Ovary (tissue), 9 donors: ENCODE results near the gene RYR3. TPM values are rescaled to one million over a fixed set of nuclear protein-coding genes. Genes with fewer than 3 reads are reported as not detected.

Experiments used
- DNase-seq, 5 donors: peaks; one replicate each; pipeline ENCODE4 v3.0.0-alpha.2; 2019 to 2020
- H3K27ac ChIP-seq, 2 donors: fragments of 200-600 bp; one replicate each; pipeline versions ENCODE4 v1.5.1 to v1.8.0; 2019 to 2022
- H3K27me3 ChIP-seq: fragments of 200-600 bp; one replicate; pipeline ENCODE4 v1.8.0; 2022
- H3K36me3 ChIP-seq: fragments of 200-600 bp; sonication (generic); one replicate; pipeline ENCODE4 v1.5.1; 2019
- H3K4me1 ChIP-seq: one replicate; pipeline ENCODE4 v1.8.1; 2013; ENCODE audit warnings: mild to moderate bottlenecking, moderate library complexity; ENCODE audit not compliant: insufficient read depth
- H3K4me3 ChIP-seq: fragments of 200-600 bp; sonication (generic); one replicate; pipeline ENCODE4 v1.5.1; 2017
- H3K9me3 ChIP-seq, 2 donors: fragments of 200-600 bp in 1 of 2; sonication (generic) in 1 of 2; one replicate each; pipeline versions ENCODE4 v1.5.1 to v1.8.1; 2013 to 2019; ENCODE audit warnings: mild to moderate bottlenecking in 1 of 2, moderate library complexity in 1 of 2
- EP300 ChIP-seq: sonication (generic); formaldehyde crosslinking; IDR thresholded peaks from one replicate; pipeline ENCODE4 v1.6.1; 2017; ENCODE audit warnings: antibody characterized with exemption
- POLR2A ChIP-seq: fragments of 450-650 bp; IDR thresholded peaks from one replicate; pipeline ENCODE4 v1.6.1; 2017; ENCODE audit warnings: antibody characterized with exemption, mild to moderate bottlenecking, moderate library complexity
- WGBS, 3 donors: extraction: QIAGEN DNeasy Blood & Tissue Kit in 1 of 3; methylation state at CpG; one replicate each; pipeline versions ENCODE4 v1.1.5 to v1.1.7; 2013 to 2017; 5-methylcytosine and 5-hydroxymethylcytosine counted together
- intact Hi-C, 4 donors: fragments of 100-400 bp; cut with DNase I; formaldehyde crosslinking; loops; one replicate each; pipeline versions ENCODE4 v1.11.0 to v1.15.1; 2022 to 2023
- polyA plus RNA-seq, 2 donors: library from polyadenylated mRNA; stranded (reverse); fragments of 200-250 nt in 1 of 2; fragments of 350-450 nt in 1 of 2; fragmentation: Illumina TruSeq in 1 of 2; extraction: RNeasy Lipid Tissue Mini Kit (QIAGEN cat#74804) in 1 of 2; gene quantifications; one replicate each; pipeline ENCODE4 v1.2.3, GENCODE V29; 2013 to 2014
- small RNA-seq: library from RNA; depleted of rRNA; stranded (forward); fragments of <200 nt; gene quantifications from one replicate; pipeline ENCODE3, GENCODE V24; 2016
- total RNA-seq, 7 donors: library from RNA; depleted of rRNA in 2 of 7; stranded (reverse); fragments of >200 nt in 2 of 7; fragmentation: NEBNext Ultra II Directional in 3 of 7; extraction: Animal tissue kit (Norgen Biotek cat#: 25700) in 3 of 7; gene quantifications; one replicate each; pipeline versions ENCODE4 v1.1.0 to v1.2.4, GENCODE V29; 2016 to 2023
- TF ChIP-seq, protein P1 (sequence below), 3 donors: fragments of 450-650 bp in 2 of 3; fragments of 200-600 bp in 1 of 3; IDR thresholded peaks; one replicate each; pipeline versions ENCODE4 v1.5.1 to v1.8.0; 2016 to 2022; ENCODE audit warnings: antibody characterized with exemption in 3 of 3, mild to moderate bottlenecking in 1 of 3
- donor health status: DM: no; HTN: no; CAD: no; lungs with moderate emphysema.
- donor health status: DM: no; HTN: no; CAD: no.
- donor health status: Bipolar disorder and iron deficiency.
- donor health status: DM: yes; HTN: yes; CAD: no.
- donor health status: DM: no; HTN: no; CAD: no.
- donor health status: DM: yes; HTN: yes; CAD: no.

RYR3 gene
- total and polyA plus RNA-seq, 9 donors: 0.52 to 6.0 (median 0.96) TPM

DNA sequence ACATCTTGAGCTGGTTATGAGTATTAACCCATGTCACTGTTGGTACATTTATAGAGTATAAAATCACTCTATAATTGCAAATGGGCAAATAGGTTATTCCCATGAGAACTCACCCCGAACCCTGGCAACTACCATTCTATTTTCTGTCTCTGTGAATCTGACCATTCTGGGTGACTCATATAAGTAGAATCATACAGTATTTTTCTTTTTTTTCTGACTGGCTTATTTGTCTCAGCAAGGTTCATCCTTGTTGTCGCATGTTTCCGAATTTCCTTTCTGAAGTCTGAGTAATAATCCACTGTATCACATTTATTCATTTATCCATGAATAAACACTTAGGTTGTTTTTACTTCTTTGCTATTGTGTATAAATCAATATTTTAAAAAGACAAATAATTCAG is 597.6 kb downstream of the RYR3 start:
- no peaks in the 10 kb centered on the region for H3K9me3 ChIP-seq
- WGBS, 3 donors: 76 to 84% (median 80%) methylated on average over 3 of the region's 3 CpGs
- no peak overlapping the region for H3K27ac ChIP-seq

DNA sequence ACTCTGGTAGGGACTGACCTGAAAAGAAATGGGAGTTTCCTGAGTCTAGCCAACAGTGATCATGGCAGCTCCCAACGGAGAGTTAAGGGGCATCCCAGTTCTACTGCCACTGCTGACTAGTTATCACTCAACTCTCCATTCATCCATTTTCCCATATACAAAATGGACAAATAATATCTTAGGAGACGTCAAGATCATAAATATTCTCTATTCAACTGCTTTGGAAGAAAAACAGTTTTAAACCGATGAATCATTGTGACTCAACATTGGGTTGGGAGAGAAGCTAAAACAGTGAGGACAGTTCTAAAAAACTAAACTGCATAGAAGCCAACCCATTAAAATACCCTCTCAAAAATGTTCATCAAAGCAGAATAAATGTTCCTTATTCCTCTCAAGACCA is 600.0 kb downstream of the RYR3 start:
- no peaks in the 10 kb centered on the region for H3K4me1 ChIP-seq
- no peak overlapping the region for H3K4me3 ChIP-seq
- TF ChIP-seq, protein P1, sequence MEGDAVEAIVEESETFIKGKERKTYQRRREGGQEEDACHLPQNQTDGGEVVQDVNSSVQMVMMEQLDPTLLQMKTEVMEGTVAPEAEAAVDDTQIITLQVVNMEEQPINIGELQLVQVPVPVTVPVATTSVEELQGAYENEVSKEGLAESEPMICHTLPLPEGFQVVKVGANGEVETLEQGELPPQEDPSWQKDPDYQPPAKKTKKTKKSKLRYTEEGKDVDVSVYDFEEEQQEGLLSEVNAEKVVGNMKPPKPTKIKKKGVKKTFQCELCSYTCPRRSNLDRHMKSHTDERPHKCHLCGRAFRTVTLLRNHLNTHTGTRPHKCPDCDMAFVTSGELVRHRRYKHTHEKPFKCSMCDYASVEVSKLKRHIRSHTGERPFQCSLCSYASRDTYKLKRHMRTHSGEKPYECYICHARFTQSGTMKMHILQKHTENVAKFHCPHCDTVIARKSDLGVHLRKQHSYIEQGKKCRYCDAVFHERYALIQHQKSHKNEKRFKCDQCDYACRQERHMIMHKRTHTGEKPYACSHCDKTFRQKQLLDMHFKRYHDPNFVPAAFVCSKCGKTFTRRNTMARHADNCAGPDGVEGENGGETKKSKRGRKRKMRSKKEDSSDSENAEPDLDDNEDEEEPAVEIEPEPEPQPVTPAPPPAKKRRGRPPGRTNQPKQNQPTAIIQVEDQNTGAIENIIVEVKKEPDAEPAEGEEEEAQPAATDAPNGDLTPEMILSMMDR (IDR thresholded peaks at IDR 0.05): no peak
- no peak for TF ChIP-seq EP300
- TF ChIP-seq POLR2A: no peak
- no peak overlapping the region for H3K27ac ChIP-seq
- intact Hi-C loops: no loop called here
- no peaks in the 10 kb centered on the region for H3K9me3 ChIP-seq
- 71 to 86% (median 85%) methylated on average over 3 of the region's 3 CpGs for WGBS, 3 donors
- DNase-seq: no peak
- H3K27me3 ChIP-seq: no peaks in the 10 kb centered on the region
- H3K36me3 ChIP-seq: no peaks in the 10 kb centered on the region

More for the DNA sequence above, 597.6 kb downstream of the RYR3 start:
- TF ChIP-seq EP300: no peak
- TF ChIP-seq, protein P1 (IDR thresholded peaks at IDR 0.05): no peak
- TF ChIP-seq POLR2A: no peak
- no peaks in the 10 kb centered on the region for H3K27me3 ChIP-seq
- no peak overlapping the region for H3K4me3 ChIP-seq
- no peak for DNase-seq
- no peaks in the 10 kb centered on the region for H3K4me1 ChIP-seq
- intact Hi-C loops: no loop called here
- H3K36me3 ChIP-seq: no peaks in the 10 kb centered on the region

DNA sequence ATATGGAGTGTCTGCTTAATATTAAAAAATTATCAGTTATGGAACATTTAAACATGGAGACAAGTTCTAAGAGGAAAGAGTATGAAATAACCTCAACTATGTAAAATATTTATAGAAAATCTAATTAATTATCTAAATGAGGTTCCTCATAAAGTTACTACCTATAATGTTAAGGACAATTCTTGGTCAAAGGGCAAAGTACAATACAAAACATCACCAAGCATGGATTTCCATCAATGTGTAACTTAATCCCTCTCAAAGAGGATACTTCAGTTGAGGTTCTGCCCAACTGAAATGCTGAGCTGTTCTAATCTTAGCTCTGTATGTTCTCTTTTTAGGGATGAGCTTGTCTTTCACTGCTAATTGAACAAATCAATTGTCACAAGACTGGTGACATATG is 601.6 kb downstream of the RYR3 start:
- Histone ChIP-seq H3K27ac (no peak overlapping the region), H3K4me3 (no peak overlapping the region), H3K9me3 (no peaks in the 10 kb centered on the region), H3K4me1 (no peaks in the 10 kb centered on the region), H3K36me3 (no peaks in the 10 kb centered on the region), H3K27me3 (no peaks in the 10 kb centered on the region)
- intact Hi-C loops: no loop called here
- TF ChIP-seq POLR2A: no peak
- TF ChIP-seq EP300: no peak
- TF ChIP-seq, protein P1 (IDR thresholded peaks at IDR 0.05): no peak
- no peak for DNase-seq

DNA sequence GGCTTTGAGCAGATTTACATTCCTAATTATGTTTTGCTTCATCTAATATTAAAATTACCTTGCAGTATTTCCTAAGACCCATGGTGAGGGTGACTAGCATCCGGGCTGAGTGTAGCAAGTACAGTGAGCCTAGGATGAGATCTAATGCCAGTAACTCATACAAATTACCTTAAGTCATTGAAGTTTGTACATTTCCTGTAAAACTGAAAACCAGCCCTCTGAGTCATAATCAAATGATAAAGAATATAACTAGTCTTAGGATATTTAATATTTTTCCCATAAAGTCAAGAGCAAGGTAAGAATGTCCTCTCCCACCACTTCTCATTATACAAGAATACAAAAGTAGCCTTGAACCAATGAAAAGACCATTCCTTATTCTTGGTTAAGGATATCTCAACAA is 602.7 kb downstream of the RYR3 start:
- no peak for DNase-seq
- 83 to 94% (median 87%) methylated on average over 1 of the region's 1 CpG for WGBS, 3 donors
- no peak overlapping the region for H3K4me3 ChIP-seq
- H3K9me3 ChIP-seq: no peaks in the 10 kb centered on the region
- no peaks in the 10 kb centered on the region for H3K27me3 ChIP-seq
- no peak overlapping the region for H3K27ac ChIP-seq
- no peaks in the 10 kb centered on the region for H3K36me3 ChIP-seq
- intact Hi-C loops: no loop called here
- H3K4me1 ChIP-seq: no peaks in the 10 kb centered on the region
- TF ChIP-seq EP300 (no peak), POLR2A (no peak)
- TF ChIP-seq, protein P1 (IDR thresholded peaks at IDR 0.05): no peak

Small RNAs within 50 kb of the gene (small RNA-seq; reads per million reads assigned to genes)
- gene RF00019: not detected

Other genes with a start within 250 kb of the RYR3 start
- gene FMN1, start 116.3 kb upstream of the RYR3 start, total RNA-seq: 10 to 100 TPM in 2 of 7 donors, 1 to 10 TPM in 4, under 1 TPM in 1; 0.76 to 16.9 (median 3.3) TPM
- gene FMN1, start 116.3 kb upstream of the RYR3 start, polyA plus RNA-seq: under 1 TPM; 0.13 to 0.80 TPM